Testis (tissue), 2 donors: ENCODE measurements around the gene METAP2.
"Not testable (repeated sequence)": the region's sequence is repeated elsewhere in the genome, so short reads cannot be mapped to it uniquely, and the experiment has no call there.

Experiments
- CTCF ChIP-seq, 3 experiments: fragments of 450-650 bp in 2 of 3; fragments of 200-600 bp in 1 of 3; sonication (generic) in 1 of 3; IDR thresholded peaks; one replicate each; pipeline ENCODE4 v1.5.1; 2016 to 2019; ENCODE audit warnings: antibody characterized with exemption in 3 of 3, mild to moderate bottlenecking in 2 of 3, moderate library complexity in 1 of 3
- POLR2A ChIP-seq: fragments of 450-650 bp; IDR thresholded peaks from one replicate; pipeline ENCODE4 v1.6.1; 2017; ENCODE audit warnings: antibody characterized with exemption, mild to moderate bottlenecking, moderate library complexity

- TF ChIP-seq POLR2A; CTCF (IDR thresholded peaks at IDR 0.05): not testable (repeated sequence)
Measured at GRCh38 chr12:95445099-95445498, 28.9 kb upstream of the METAP2 start.
